HepG2 (cell line): ENCODE measurements around the gene OR5H1. TPM values are rescaled to one million over a fixed set of nuclear protein-coding genes. Genes with fewer than 3 reads are reported as not detected.
"Not testable (repeated sequence)": the region's sequence is repeated elsewhere in the genome, so short reads cannot be mapped to it uniquely, and the experiment has no call there.

Experiments
- ATAC-seq: fragments of 200-7000 bp; cut with Tn5 transposase; 3 replicates; pipeline ENCODE4 v1.9.1; 2020; ENCODE audit warnings: mild to moderate bottlenecking, moderate library complexity
- BruUV-seq: library from RNA; stranded (reverse); fragments of 400-500 nt; replicated peaks from 2 replicates; lab custom pipeline; 2021; lab: Mats Ljungman, UMichigan
- CTCF ChIA-PET: fragments of 300-600 bp; formaldehyde crosslinking; extraction: SDS; loops from one replicate; lab custom pipeline; 2021; ENCODE audit warnings: low total read pairs, inconsistent platforms, low intra/inter-chr PET ratio; lab: Yijun Ruan, JAX
- POLR2A ChIA-PET: fragments of 350-600 bp; sonication (Branson Sonifier 250); formaldehyde crosslinking; loops from one replicate; lab custom pipeline; 2020; ENCODE audit warnings: antibody characterized with exemption, inconsistent platforms; lab: Yijun Ruan, JAX
- DNase-seq: peaks from one replicate; pipeline ENCODE4 v3.0.0-alpha.2; 2015; ENCODE audit warnings: low spot score
- FAIRE-seq: peaks from 3 replicates; lab custom pipeline; 2011; peaks lifted over from hg19 to GRCh38; lab: Jason Lieb, UNC
- H2AFZ ChIP-seq: one replicate; pipeline ENCODE4 v1.6.1; 2011; ENCODE audit warnings: low read length, inconsistent platforms
- H3K27ac ChIP-seq: fragments of 300-600 bp; 3 replicates; pipeline ENCODE4 v1.8.0; 2011; ENCODE audit warnings: mixed run types, mild to moderate bottlenecking, mixed read lengths, low read length, inconsistent platforms; ENCODE audit not compliant: insufficient read depth; ENCODE audit errors: extremely low read length
- H3K27me3 ChIP-seq, 2 experiments: fragments of 200-600 bp in 1 of 2; 2 replicates in 1 of 2; 3 replicates in 1 of 2; pipeline versions ENCODE4 v1.6.0 to v1.8.0; 2011; ENCODE audit warnings: low read length in 2 of 2, mild to moderate bottlenecking in 2 of 2, moderate library complexity in 2 of 2, inconsistent platforms in 1 of 2; ENCODE audit not compliant: insufficient read depth in 2 of 2, control insufficient read depth in 1 of 2
- H3K36me3 ChIP-seq, 2 experiments: fragments of 200-600 bp in 1 of 2; replicated peaks in 1 of 2; 2 replicates in 1 of 2; 3 replicates in 1 of 2; pipeline versions ENCODE4 v1.5.1 to v1.8.0; 2011; ENCODE audit warnings: low read length in 2 of 2, inconsistent platforms in 1 of 2; ENCODE audit not compliant: insufficient read depth in 2 of 2, control insufficient read depth in 1 of 2
- H3K4me1 ChIP-seq: 2 replicates; pipeline ENCODE4 v1.5.1; 2012; ENCODE audit warnings: low read length, inconsistent platforms; ENCODE audit not compliant: insufficient read depth
- H3K4me2 ChIP-seq: 2 replicates; pipeline ENCODE4 v1.6.0; 2011; ENCODE audit warnings: low read depth, low read length, inconsistent platforms
- H3K4me3 ChIP-seq, 3 experiments: fragments of 200-600 bp in 1 of 3; sonication (generic), shearing (Covaris generic) in 1 of 3; replicated peaks in 1 of 3; 2 replicates each; pipeline ENCODE4 v1.5.1; 2011 to 2016; ENCODE audit warnings: low read length in 3 of 3, inconsistent platforms in 2 of 3, low read depth in 2 of 3, mild to moderate bottlenecking in 2 of 3, control low read depth in 1 of 3, mixed read lengths in 1 of 3; ENCODE audit not compliant: insufficient read depth in 1 of 3
- H3K79me2 ChIP-seq: one replicate; pipeline ENCODE4 v1.6.1; 2011; ENCODE audit warnings: low read length, inconsistent platforms; ENCODE audit not compliant: insufficient read depth
- H3K9ac ChIP-seq: 2 replicates; pipeline ENCODE4 v1.6.0; 2011; ENCODE audit warnings: mild to moderate bottlenecking, low read depth, low read length, inconsistent platforms; ENCODE audit not compliant: insufficient read depth
- H3K9me3 ChIP-seq: 2 replicates; pipeline ENCODE4 v1.5.1; 2012; ENCODE audit warnings: mild to moderate bottlenecking, low read length
- H4K20me1 ChIP-seq: 2 replicates; pipeline ENCODE4 v1.6.0; 2011; ENCODE audit warnings: inconsistent platforms, mild to moderate bottlenecking, low read length, moderate library complexity; ENCODE audit not compliant: insufficient read depth
- NR2F6 ChIP-seq, 2 experiments: IDR thresholded peaks; 2 replicates each; pipeline ENCODE4 v1.6.1; 2016; ENCODE audit warnings: antibody characterized with exemption in 1 of 2, mild to moderate bottlenecking in 1 of 2
- SAFB2 ChIP-seq: sonication (generic); formaldehyde crosslinking; IDR thresholded peaks from 2 replicates; pipeline ENCODE4 v1.5.1; 2020; ENCODE audit warnings: missing genetic modification reagents, low read depth, mild to moderate bottlenecking, borderline replicate concordance
- TCF7L2 ChIP-seq: IDR thresholded peaks from 2 replicates; pipeline ENCODE4 v1.6.1; 2011; ENCODE audit warnings: mild to moderate bottlenecking, low read depth, low read length, moderate library complexity
- U2AF1 ChIP-seq: fragments of 200-400 bp; formaldehyde crosslinking; optimal IDR thresholded peaks from 2 replicates; pipeline ENCODE3; 2017; ENCODE audit warnings: mild to moderate bottlenecking, low read depth, low read length
- ZBTB20 ChIP-seq: sonication (generic); formaldehyde crosslinking; IDR thresholded peaks from 2 replicates; pipeline ENCODE4 v1.8.1; 2023; ENCODE audit warnings: missing genetic modification reagents, low read depth, mild to moderate bottlenecking, borderline replicate concordance
- ZNF552 ChIP-seq: sonication (generic); formaldehyde crosslinking; IDR thresholded peaks from 2 replicates; pipeline ENCODE4 v1.9.0; 2022; ENCODE audit warnings: missing genetic modification reagents, mild to moderate bottlenecking, borderline replicate concordance
- ZNF746 ChIP-seq: sonication (generic); formaldehyde crosslinking; IDR thresholded peaks from 2 replicates; pipeline ENCODE4 v1.8.0; 2022; ENCODE audit warnings: mild to moderate bottlenecking, missing genetic modification reagents
- ZNF878 ChIP-seq: sonication (generic); formaldehyde crosslinking; IDR thresholded peaks from 2 replicates; pipeline ENCODE4 v1.8.1; 2023; ENCODE audit warnings: mild to moderate bottlenecking, missing genetic modification reagents, moderate library complexity
- whole genome bisulfite sequencing: methylation state at CpG from one replicate; pipeline ENCODE4 v1.1.6; 2017; ENCODE audit warnings: low lambda C conversion rate; 5-methylcytosine and 5-hydroxymethylcytosine counted together
- in situ Hi-C: cut with HindIII; loops from 2 replicates; pipeline ENCODE4 v1.10.0; 2017; ENCODE audit warnings: low pct_unique_long_range_greater_than_20kb; ENCODE audit not compliant: extremely low pct_ligation_motif_present
- intact Hi-C: fragments of 100-400 bp; cut with micrococcal nuclease; formaldehyde crosslinking; loops from one replicate; pipeline ENCODE4 v1.10.0; 2022; ENCODE audit not compliant: unreplicated experiment
- polyA plus RNA-seq, 8 experiments: library from polyadenylated mRNA; depleted of rRNA in 3 of 8; stranded (reverse) in 7 of 8; unstranded in 1 of 8; fragments of >200 nt; fragmentation: Illumina TruSeq in 4 of 8; extraction: Trizol in 4 of 8; gene quantifications; 2 replicates each; pipeline versions ENCODE4 v1.2.1 to v1.2.3, GENCODE V29; 2011 to 2016; ENCODE audit warnings: low read depth in 4 of 8, missing spikeins in 1 of 8, mixed read lengths in 1 of 8; ENCODE audit not compliant: insufficient read depth in 1 of 8
- total RNA-seq, 5 experiments: library from RNA; depleted of rRNA; stranded (reverse); fragments of >200 nt; fragmentation: Illumina TruSeq; extraction: Trizol; gene quantifications; 2 replicates each; pipeline ENCODE4 v1.2.3, GENCODE V29; 2016; ENCODE audit warnings: low read depth in 1 of 5
- TF ChIP-seq, protein P1 (sequence below): sonication (generic); formaldehyde crosslinking; IDR thresholded peaks from 2 replicates; pipeline ENCODE4 v1.4.0; 2020; ENCODE audit warnings: missing genetic modification reagents
- TF ChIP-seq, protein P2 (sequence below): IDR thresholded peaks from 2 replicates; pipeline ENCODE4 v1.6.1; 2016; ENCODE audit warnings: missing compliant biosample characterization, missing genetic modification reagents, borderline replicate concordance
- TF ChIP-seq, protein P3 (sequence below): IDR thresholded peaks from 2 replicates; pipeline ENCODE4 v1.6.1; 2016; ENCODE audit warnings: mild to moderate bottlenecking, missing biosample characterization, missing genetic modification reagents

OR5H1 gene
- total and polyA plus RNA-seq, 2 of the 13 experiments (the other 11 are each of a cell fraction or from before 2014, with no cell fraction given) = not detected

DNA sequence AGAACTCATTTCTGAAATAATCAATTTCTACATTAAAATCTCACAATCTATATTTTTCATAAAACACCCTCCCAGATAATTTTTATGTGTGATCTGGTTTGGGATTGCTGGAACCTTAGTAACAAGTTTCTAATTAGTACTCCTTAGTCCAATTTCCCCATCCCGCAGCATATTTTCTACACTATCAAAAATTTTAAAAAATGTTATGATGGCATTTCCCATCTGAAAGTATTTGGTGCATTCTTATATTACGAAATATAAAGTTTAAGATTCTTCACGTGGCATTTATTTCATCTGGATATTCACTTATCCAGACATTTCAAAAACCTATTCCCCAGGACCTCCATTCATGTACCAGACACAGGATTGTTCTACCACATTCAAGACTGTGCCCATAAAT lies 18.2 kb downstream of the OR5H1 start:
- CTCF ChIA-PET = no interaction called here
- intact Hi-C loops = no loop called here
- Histone ChIP-seq H3K27me3 (no peaks in the 10 kb centered on the region), H3K4me2 (no peak overlapping the region), H3K4me1 (no peaks in the 10 kb centered on the region), H4K20me1 (no peaks in the 10 kb centered on the region), H3K27ac (no peak overlapping the region), H3K79me2 (no peaks in the 10 kb centered on the region), H3K9ac (no peak overlapping the region), H3K36me3 (no peaks in the 10 kb centered on the region), H2AFZ (no peak overlapping the region), H3K9me3 (no peaks in the 10 kb centered on the region), H3K4me3 (no peak overlapping the region)
- FAIRE-seq (no peak), ATAC-seq (no peak), DNase-seq (no peak)
- no peak for TF ChIP-seq ZBTB20
- TF ChIP-seq, protein P1, sequence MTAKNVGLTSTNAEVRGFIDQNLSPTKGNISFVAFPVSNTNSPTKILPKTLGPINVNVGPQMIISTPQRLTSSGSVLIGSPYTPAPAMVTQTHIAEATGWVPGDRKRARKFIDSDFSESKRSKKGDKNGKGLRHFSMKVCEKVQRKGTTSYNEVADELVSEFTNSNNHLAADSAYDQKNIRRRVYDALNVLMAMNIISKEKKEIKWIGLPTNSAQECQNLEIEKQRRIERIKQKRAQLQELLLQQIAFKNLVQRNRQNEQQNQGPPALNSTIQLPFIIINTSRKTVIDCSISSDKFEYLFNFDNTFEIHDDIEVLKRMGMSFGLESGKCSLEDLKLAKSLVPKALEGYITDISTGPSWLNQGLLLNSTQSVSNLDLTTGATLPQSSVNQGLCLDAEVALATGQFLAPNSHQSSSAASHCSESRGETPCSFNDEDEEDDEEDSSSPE (CRISPR knock-in tag) = no peak
- TF ChIP-seq ZNF878 = no peak
- no peak for TF ChIP-seq U2AF1
- TF ChIP-seq ZNF552 (CRISPR knock-in tag) = no peak
- TF ChIP-seq, protein P2, sequence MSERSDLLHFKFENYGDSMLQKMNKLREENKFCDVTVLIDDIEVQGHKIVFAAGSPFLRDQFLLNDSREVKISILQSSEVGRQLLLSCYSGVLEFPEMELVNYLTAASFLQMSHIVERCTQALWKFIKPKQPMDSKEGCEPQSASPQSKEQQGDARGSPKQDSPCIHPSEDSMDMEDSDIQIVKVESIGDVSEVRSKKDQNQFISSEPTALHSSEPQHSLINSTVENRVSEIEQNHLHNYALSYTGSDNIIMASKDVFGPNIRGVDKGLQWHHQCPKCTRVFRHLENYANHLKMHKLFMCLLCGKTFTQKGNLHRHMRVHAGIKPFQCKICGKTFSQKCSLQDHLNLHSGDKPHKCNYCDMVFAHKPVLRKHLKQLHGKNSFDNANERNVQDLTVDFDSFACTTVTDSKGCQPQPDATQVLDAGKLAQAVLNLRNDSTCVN = no peak
- TF ChIP-seq NR2F6 (IDR thresholded peaks at IDR 0.05) = no peak
- TF ChIP-seq NR2F6 (CRISPR knock-in tag; IDR thresholded peaks at IDR 0.05) = no peak
- TF ChIP-seq TCF7L2 = no peak
- TF ChIP-seq SAFB2 (CRISPR knock-in tag) = no peak
- TF ChIP-seq ZNF746 (CRISPR knock-in tag) = no peak
- TF ChIP-seq, protein P3, sequence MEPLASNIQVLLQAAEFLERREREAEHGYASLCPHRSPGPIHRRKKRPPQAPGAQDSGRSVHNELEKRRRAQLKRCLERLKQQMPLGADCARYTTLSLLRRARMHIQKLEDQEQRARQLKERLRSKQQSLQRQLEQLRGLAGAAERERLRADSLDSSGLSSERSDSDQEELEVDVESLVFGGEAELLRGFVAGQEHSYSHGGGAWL = no peak
- WGBS = under 1% methylated on average over 3 of the region's 3 CpGs
- BruUV-seq = no TSS peak
- POLR2A ChIA-PET = no interaction called here
- in situ Hi-C loops = no loop called here

DNA sequence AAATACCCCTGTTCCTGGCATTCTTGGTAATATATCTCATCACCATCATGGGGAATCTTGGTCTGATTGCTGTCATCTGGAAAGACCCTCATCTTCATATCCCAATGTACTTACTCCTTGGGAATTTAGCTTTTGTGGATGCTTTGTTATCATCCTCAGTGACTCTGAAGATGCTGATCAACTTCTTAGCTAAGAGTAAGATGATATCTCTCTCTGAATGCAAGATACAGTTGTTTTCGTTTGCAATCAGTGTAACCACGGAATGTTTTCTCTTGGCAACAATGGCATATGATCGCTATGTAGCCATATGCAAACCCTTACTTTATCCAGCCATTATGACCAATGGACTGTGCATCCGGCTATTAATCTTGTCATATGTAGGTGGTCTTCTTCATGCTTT lies 18.9 kb downstream of the OR5H1 start:
- H3K27ac ChIP-seq, ATAC-seq, H3K36me3 ChIP-seq, H3K9me3 ChIP-seq, DNase-seq, H2AFZ ChIP-seq, H3K4me1 ChIP-seq, in situ Hi-C loops, H3K79me2 ChIP-seq, H3K9ac ChIP-seq, FAIRE-seq, H3K4me2 ChIP-seq, intact Hi-C loops, H3K27me3 ChIP-seq, H4K20me1 ChIP-seq, CTCF ChIA-PET, H3K4me3 ChIP-seq, BruUV-seq, POLR2A ChIA-PET: not testable (repeated sequence)
- 0% methylated on average over 4 of the region's 4 CpGs for WGBS
